HepG2 (cell line): Measurements from ENCODE around the gene ADGRL3.

Experiments used
- CBX5 ChIP-seq: sonication (generic); formaldehyde crosslinking; IDR thresholded peaks from 2 replicates; pipeline ENCODE4 v1.4.0; 2020; ENCODE audit warnings: missing genetic modification reagents, borderline replicate concordance
- CHD2 ChIP-seq: IDR thresholded peaks from 2 replicates; pipeline ENCODE4 v1.6.1; 2011; ENCODE audit warnings: low read depth, low read length, improper control_type of control experiment
- MEIS1 ChIP-seq: sonication (generic); formaldehyde crosslinking; IDR thresholded peaks from 2 replicates; pipeline ENCODE4 v1.9.0; 2021; ENCODE audit warnings: mild to moderate bottlenecking, missing genetic modification reagents, moderate library complexity, borderline replicate concordance
- MXI1 ChIP-seq: IDR thresholded peaks from 3 replicates; pipeline ENCODE4 v1.6.1; 2012; ENCODE audit warnings: low read depth, low read length, inconsistent platforms, borderline replicate concordance
- SIN3B ChIP-seq: fragments of 150-350 bp; IDR thresholded peaks from 2 replicates; pipeline ENCODE4 v1.6.1; 2014; ENCODE audit warnings: low read length
- SUZ12 ChIP-seq: fragments of 150-350 bp; IDR thresholded peaks from 2 replicates; pipeline ENCODE4 v1.6.1; 2014; ENCODE audit warnings: low read depth, low read length
- ZNF513 ChIP-seq: sonication (generic); formaldehyde crosslinking; conservative IDR thresholded peaks from 2 replicates; pipeline ENCODE4 v1.5.0; 2020; ENCODE audit warnings: missing genetic modification reagents

- TF ChIP-seq ZNF513 (CRISPR knock-in tag) (no peak), SIN3B (no peak), MEIS1 (no peak), CHD2 (no peak), CBX5 (no peak), SUZ12 (no peak), MXI1 (no peak)
Measured at GRCh38 chr4:61160478-61160877, 39.6 kb upstream of the ADGRL3 start.
